ENCODE data around the gene NUDT8.

DNA sequence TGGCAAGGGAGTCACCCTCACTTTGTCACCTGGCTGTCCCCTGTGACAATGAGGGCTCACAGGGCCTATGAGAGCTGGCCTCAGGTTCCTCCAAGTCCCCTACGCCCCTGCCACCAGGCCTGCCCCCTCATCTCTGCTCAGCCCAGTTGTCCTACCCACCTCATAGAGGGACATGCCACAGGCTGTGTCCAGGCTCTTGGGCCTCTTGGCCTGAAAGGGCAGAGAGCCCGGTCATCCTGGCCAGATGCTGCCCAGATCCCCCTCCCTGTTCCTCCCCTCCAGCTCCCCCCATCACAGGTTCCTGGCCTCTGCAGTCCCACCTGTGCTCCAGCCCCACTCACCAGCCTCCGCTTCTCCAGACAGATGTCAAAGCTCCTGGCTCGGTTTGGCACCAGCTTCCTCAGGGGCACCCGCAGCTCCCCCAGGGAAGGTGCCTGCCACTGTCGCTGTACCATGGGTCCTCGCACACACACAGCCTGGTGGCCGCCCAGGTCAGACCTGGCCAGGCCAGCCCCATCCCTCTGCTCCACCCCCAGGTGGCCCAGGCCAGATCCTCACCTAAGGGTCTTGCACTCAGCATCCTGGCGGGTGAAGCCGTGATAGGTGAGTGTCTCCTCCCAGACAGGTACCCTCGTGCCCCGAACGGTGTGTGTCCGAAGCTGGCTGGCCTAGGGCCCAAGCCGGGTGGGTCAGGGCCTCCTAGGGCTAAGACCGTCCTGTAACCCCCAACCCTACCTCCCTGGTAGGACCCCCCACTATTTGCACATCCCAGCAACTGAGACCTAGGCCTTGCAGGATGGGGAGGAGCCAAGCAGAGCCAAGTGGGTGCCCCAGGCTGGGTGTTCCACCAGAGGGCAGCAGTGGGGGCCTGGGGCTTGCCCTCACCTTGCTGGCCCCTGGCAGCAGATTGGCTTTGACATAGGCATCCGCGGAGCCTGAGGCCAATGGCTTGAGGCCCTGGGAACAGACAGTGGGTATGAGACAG, 14.7 kb downstream of the NUDT8 start:
- TF ChIP-seq EZH2 (IDR thresholded peaks at IDR 0.05; ENCODE audit: insufficient read depth, poor library complexity, severe bottlenecking) (no peak), EZH2phosphoT487 (IDR thresholded peaks at IDR 0.05; ENCODE audit: insufficient read depth, low read depth) (no peak)
